AG09319 (cell line): Measurements from ENCODE around the gene TXLNG.

Experiments
- DNase-seq: peaks from one replicate; pipeline ENCODE4 v3.0.0-alpha.2; 2010; ENCODE audit warnings: low read depth; ENCODE audit errors: extremely low read depth
- TF ChIP-seq, protein P1 (sequence below): IDR thresholded peaks from 2 replicates; pipeline ENCODE4 v1.5.1; 2011; ENCODE audit warnings: low read depth, mild to moderate bottlenecking, inconsistent platforms, low read length, moderate library complexity

The TXLNG gene

DNA sequence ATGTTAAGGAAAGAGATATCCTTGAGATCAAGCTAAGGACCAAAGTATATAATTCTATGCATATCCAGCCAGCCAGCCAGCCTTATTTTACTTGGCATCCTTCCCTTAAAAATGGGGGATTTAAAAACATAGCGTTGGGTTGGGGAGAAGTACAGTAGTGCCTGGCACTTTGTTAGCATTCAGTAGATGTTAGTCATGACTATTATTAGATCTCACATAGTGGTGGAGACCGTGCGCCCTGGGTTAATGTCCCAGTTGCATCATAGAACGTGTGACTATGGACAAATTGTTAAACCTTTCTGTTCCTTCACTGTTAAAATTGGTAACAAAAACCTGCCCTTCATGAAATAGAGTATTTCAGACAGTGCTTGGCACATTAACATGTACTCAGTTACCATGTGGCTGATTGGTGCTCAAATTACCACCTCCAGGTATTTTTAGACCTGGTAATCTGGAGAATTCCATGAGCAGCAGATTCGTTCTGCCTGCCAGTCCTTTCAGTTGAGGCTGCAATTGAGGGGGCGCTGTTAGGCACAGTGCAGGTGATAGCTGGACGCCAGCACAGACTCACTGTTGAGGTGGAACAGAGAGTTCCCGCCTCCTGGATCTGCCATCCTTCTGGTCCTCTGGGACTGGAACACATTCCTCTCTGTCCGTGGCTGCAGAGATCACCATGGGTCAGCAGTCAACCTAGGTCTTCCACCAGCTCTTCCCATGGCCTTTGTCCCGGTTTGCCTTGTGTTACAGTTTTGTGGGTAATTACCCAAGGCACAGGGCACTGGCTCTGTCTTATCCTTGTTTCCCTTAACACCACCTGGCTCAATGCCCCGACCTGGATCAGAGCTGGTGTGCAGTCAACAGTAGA lies 52.2 kb downstream of the TXLNG start:
- DNase-seq: peak; percentile 15
- TF ChIP-seq, protein P1, sequence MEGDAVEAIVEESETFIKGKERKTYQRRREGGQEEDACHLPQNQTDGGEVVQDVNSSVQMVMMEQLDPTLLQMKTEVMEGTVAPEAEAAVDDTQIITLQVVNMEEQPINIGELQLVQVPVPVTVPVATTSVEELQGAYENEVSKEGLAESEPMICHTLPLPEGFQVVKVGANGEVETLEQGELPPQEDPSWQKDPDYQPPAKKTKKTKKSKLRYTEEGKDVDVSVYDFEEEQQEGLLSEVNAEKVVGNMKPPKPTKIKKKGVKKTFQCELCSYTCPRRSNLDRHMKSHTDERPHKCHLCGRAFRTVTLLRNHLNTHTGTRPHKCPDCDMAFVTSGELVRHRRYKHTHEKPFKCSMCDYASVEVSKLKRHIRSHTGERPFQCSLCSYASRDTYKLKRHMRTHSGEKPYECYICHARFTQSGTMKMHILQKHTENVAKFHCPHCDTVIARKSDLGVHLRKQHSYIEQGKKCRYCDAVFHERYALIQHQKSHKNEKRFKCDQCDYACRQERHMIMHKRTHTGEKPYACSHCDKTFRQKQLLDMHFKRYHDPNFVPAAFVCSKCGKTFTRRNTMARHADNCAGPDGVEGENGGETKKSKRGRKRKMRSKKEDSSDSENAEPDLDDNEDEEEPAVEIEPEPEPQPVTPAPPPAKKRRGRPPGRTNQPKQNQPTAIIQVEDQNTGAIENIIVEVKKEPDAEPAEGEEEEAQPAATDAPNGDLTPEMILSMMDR: no peak

DNA sequence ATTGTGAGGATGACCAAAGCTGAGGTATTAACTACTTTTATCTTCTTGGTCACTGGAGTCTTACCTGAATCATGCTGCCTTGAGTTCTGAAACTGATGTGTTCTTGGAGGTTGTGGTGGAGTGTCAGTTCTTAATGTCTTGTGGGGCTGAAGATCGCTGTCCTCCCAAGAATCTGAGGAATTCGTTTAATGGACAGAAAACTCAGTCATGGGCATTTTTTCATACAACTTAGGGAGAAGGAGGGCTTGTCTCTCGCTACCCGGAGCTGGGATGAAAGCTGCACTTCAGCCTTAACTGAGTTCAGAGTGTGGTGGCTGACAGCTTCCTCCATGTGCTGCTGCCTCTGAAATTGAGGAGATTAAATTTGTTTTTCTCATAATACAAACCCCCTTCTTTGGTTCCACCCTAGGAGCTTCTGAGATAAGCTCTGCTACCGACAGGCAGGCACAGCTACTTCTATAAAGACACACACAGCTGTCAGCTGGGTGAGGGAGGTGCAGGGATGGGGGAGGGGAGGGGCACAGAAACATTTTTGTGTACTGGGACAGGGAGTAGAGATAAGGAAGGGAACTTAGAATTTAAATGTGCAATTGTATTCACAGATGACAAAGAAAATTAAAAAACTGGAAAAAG lies 53.1 kb downstream of the TXLNG start:
- TF ChIP-seq, protein P1: no peak
- DNase-seq: no peak

DNA sequence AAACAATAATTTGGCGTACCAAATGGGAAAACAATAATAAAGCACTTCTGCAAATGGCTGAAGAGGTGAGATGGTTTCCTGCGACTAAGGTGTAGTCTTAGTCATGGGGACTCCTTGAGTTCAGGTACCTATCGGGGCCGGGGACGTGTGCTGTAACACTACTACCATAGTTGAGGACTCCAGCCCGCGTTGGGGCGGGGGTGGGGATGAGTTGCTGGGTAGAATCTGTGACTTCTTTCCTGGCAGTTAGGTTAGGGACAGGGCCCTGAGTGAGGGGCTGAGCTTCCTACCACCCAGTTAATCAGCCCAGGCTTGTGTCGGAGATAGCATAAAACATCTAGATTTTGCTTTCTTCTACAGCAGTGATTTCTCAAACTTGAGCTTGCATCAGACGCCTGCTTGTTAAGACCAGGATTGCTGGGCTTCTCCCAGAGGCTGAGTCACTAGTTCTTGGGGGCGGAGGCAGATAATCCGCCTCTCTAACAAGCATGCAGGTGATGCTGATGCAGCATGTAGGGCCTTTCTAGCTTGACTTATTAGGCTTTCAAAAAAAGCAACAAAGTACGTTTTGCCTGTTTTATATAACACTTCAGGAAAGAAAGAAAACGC lies 53.7 kb downstream of the TXLNG start:
- TF ChIP-seq, protein P1: no peak
- DNase-seq: peak; percentile 31

DNA sequence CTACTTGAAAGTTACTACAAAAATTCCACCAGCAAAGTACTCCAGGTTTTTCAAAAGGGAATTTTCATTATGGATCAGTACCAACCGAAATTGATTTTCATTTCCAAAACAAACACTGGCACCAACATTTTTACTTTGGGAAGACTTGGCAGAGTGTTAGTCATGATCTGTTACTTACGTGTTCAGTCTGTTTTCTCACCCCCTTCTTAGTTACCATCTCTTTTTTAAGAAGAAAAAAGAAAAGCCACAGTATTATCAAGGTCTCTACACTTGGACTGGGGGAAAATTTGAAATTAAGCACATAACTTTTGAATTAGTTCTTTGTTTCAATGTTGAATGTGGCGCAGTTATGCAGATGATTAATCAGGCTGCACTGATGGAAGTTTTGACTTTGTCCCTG lies 56.4 kb downstream of the TXLNG start:
- DNase-seq: no peak
- TF ChIP-seq, protein P1: no peak

DNA sequence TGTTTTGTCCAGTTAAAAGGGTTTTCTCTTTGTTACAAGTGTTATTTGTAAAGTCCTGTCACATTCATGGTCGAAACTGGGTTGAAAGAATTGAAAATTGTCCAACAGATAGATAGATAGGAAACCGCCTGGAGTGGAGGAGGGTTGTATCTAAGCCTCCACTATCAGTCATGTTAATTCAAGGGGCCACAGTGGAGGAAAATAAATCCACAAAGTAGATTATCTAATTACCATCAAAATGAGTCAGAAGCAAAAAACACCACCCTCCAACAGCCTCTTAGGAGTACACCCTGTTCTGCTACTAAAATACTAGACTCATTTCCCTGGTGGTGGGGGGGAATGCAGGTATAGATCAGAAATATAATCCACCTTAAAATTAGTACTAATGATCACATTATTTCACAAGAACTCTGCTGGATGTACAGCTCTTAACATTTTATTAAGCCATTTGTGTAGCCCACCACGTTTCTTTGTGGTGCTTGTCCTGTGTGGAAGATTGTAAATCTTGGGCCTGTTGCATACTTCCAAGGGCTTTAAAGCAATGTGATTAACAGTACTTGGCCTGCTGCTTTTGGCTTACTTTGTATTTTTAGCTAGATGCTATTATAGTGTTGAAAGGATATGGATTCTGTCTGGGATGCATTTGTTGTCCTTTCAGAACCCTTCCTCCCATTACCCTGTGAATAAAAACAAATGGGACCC lies 57.1 kb downstream of the TXLNG start:
- no peak for DNase-seq
- TF ChIP-seq, protein P1: no peak

DNA sequence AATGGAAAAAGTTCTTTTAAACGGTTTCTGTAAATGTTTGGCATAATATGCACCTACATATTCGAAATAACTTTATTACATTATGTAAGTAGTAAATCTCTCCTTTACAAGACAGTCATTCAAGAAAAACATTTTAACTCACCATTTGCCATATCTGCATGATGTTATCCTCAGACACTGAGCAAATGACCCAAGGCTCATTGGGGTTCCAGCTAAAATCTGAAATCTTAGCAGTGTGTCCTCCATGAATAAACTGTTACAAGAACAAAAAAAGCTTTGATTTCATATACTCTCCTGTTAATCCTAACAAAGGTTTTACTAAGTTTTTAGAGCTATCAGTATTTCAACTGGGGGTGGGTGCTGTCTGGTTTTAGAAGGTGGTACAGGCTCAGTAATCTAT lies 59.4 kb downstream of the TXLNG start:
- no peak for DNase-seq
- TF ChIP-seq, protein P1: no peak
